HG02885 (cell line): ENCODE data around the gene MSRB2.

Experiments used
- ATAC-seq: cut with Tn5 transposase; IDR thresholded peaks from one replicate; pipeline ENCODE4 v1.9.1; 2021; ENCODE audit warnings: mild to moderate bottlenecking; ENCODE audit not compliant: unreplicated experiment, poor library complexity

The MSRB2 gene

GRCh38 chr10:23157239-23157681 lies 61.9 kb downstream of the MSRB2 start:
- peak; percentile 54 for ATAC-seq

DNA sequence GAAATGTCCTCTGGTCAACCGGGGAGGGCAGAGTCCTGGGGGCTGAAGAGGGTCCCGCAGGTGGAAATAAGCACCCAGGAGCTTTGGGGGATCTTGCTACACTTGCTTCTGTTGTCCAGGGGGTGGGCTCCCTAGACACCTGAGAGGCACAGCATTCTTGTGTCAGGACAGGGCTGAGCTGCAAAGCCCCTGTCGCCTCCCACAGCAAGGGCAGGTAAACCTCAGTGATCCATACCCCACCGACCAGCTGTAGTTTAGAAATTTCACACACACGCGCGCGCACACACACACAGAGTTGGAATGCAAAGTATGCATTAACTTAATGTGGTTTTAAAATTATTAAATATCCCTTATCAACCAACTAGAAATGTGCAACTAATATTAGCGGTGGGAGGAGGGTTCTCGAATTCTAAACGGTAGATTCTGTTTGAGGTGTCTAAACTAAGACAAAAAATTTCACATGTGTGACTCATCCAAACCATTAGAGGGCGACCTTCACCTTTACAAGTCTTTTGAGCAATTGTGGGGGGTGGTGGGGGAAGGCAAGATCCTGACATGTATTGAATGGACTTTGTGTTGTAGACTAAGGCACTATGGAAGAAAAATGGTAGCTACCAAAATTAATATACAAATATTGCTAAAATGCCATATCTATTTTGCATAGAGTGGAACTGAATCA lies 62.5 kb downstream of the MSRB2 start:
- peak; percentile 71 for ATAC-seq

- ATAC-seq: peak; percentile 77
These were observed 63.0 kb downstream of the MSRB2 start for GRCh38 chr10:23158370-23158769.

DNA sequence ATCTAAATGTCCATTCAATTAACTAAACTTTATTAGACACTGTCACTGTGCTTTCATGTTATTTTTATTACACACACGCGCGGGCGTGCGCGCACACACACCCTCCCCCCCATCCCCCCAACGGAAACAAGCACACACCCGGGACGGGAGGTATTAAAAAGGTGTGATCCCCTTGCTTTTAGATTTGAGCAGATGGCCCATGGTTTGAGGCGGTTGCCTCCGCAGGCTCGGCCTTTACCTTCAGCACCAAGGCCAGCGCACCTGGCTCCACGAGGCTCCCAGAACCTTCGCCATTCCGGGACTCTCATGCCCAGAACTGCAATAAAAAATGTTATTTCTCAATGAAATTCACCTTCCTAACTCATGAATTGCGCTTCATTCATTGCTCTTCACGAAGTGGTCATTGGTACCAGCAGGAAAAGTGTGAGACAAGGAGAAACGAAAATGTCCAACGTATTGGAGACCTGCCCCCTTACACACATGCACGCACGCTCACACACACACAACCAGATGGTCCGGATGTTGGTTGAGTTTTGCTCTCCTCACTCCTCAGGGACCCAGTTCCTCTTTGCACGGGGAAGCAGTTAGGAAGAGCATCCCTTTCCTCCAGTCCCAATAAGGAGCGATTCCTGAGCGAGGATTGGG lies 76.0 kb downstream of the MSRB2 start:
- ATAC-seq: no peak
